Esophagus (tissue), 2 donors: ENCODE data around the gene FUT4. TPM values are rescaled to one million over a fixed set of nuclear protein-coding genes. Genes with fewer than 3 reads are reported as not detected.
A peak's percentile ranks its signal among the peaks of the same experiment; 100 is the strongest.
"Not testable (repeated sequence)": the region's sequence is repeated elsewhere in the genome, so short reads cannot be mapped to it uniquely, and the experiment has no call there.

ENCODE experiments used
- H3K27ac ChIP-seq, 2 donors: one replicate each; pipeline ENCODE4 v1.5.1; 2013; ENCODE audit warnings: low read depth in 2 of 2, mild to moderate bottlenecking in 2 of 2, inconsistent platforms in 1 of 2, low read length in 1 of 2, moderate library complexity in 1 of 2
- H3K27me3 ChIP-seq, 2 donors: one replicate each; pipeline ENCODE4 v1.6.1; 2013; ENCODE audit warnings: low read length in 2 of 2, control low read depth in 1 of 2, mild to moderate bottlenecking in 1 of 2; ENCODE audit not compliant: insufficient read depth in 2 of 2, control insufficient read depth in 1 of 2
- H3K36me3 ChIP-seq, 2 donors: one replicate each; pipeline ENCODE4 v1.6.1; 2013; ENCODE audit warnings: low read length in 1 of 2; ENCODE audit not compliant: control insufficient read depth in 2 of 2, insufficient read depth in 2 of 2
- H3K4me1 ChIP-seq, 2 donors: one replicate each; pipeline ENCODE4 v1.6.1; 2013; ENCODE audit warnings: low read length in 1 of 2; ENCODE audit not compliant: control insufficient read depth in 2 of 2, insufficient read depth in 2 of 2
- H3K4me3 ChIP-seq, 2 donors: one replicate each; pipeline ENCODE4 v1.5.1; 2013; ENCODE audit warnings: low read length in 2 of 2, mild to moderate bottlenecking in 2 of 2, low read depth in 1 of 2, moderate library complexity in 1 of 2
- H3K9me3 ChIP-seq, 2 donors: one replicate each; pipeline ENCODE4 v1.6.1; 2013; ENCODE audit warnings: mild to moderate bottlenecking in 2 of 2, low read depth in 1 of 2, low read length in 1 of 2, moderate library complexity in 1 of 2; ENCODE audit not compliant: control insufficient read depth in 2 of 2, insufficient read depth in 1 of 2
- WGBS, 2 donors: extraction: QIAGEN DNeasy Blood & Tissue Kit; methylation state at CpG; one replicate each; pipeline ENCODE4 v1.1.7; 2013; 5-methylcytosine and 5-hydroxymethylcytosine counted together
- polyA plus RNA-seq, 2 donors: library from polyadenylated mRNA; stranded (reverse); fragments of 200-250 nt; gene quantifications; one replicate each; pipeline ENCODE4 v1.2.3, GENCODE V29; 2013
- donor health status: healthy with polysubstance abuse.
- donor health status: Bipolar disorder and iron deficiency.

Gene FUT4
- polyA plus RNA-seq, 2 donors, result 0.61 to 0.75 TPM

DNA sequence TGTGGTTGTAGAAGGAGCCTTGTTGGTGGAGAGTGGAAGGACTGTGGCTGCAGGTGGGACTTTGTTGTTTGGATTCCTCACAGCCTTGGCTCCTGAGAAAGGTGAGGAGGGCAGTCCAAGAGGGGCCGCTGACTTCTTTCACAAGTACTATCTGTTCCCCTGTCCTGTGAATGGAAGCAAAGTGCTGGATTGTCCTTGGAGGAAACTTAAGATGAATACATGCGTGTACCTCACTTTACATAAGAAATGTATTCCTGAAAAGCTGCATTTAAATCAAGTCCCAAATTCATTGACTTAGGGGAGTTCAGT is 2.4 kb downstream of the FUT4 start:
- Histone ChIP-seq H3K36me3 (no peaks in the 10 kb centered on the region), H3K27me3 (no peaks in the 10 kb centered on the region), H3K4me3 (peak overlapping the region in 1 of 2 donors; percentile 61), H3K9me3 (no peaks in the 10 kb centered on the region), H3K27ac (no peak overlapping the region), H3K4me1 (peaks cover 9 to 10% of the 10 kb centered on the region in 2 donors)
- WGBS, 2 donors, result 63 to 74% methylated on average over 2 of the region's 2 CpGs

DNA sequence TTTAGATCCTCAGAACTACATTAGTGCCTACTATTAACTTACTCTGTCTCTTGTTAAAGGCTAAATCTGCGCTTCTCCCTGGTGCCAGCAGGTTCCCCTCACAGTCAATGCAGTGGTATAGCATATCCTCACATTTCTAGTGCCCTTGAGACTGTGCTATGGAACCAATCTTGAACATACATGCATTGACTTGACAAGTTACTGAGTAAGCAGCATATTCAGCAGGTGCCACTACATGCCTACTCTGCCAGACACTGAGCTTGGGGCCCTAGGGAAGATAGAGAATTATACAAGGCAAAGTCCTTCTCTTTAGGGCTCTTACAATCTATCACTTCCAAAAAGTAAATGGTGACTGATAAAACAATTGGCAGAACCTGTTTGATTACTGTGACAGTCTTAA is 3.2 kb downstream of the FUT4 start:
- peaks cover 9 to 10% of the 10 kb centered on the region in 2 donors for H3K4me1 ChIP-seq
- no peak overlapping the region for H3K4me3 ChIP-seq
- 54 to 58% methylated on average over 1 of the region's 1 CpG for WGBS, 2 donors

GRCh38 chr11:94549146-94549545 is 5.4 kb downstream of the FUT4 start:
- WGBS, 2 donors, result 66 to 73% methylated on average over 5 of the region's 5 CpGs
- no peak overlapping the region for H3K27ac ChIP-seq
- peaks cover 9 to 10% of the 10 kb centered on the region in 2 donors for H3K4me1 ChIP-seq
- no peaks in the 10 kb centered on the region for H3K9me3 ChIP-seq
- no peak overlapping the region for H3K4me3 ChIP-seq
- H3K27me3 ChIP-seq, result no peaks in the 10 kb centered on the region
- H3K36me3 ChIP-seq, result no peaks in the 10 kb centered on the region

More for the DNA sequence above, 3.2 kb downstream of the FUT4 start:
- H3K27me3 ChIP-seq, result no peaks in the 10 kb centered on the region
- no peak overlapping the region for H3K27ac ChIP-seq
- H3K9me3 ChIP-seq, result no peaks in the 10 kb centered on the region
- H3K36me3 ChIP-seq, result no peaks in the 10 kb centered on the region

- H3K4me1 ChIP-seq, result peaks cover under 1 to 1% of the 10 kb centered on the region in 2 donors
- no peaks in the 10 kb centered on the region for H3K9me3 ChIP-seq
- no peak overlapping the region for H3K27ac ChIP-seq
- no peaks in the 10 kb centered on the region for H3K27me3 ChIP-seq
- no peak overlapping the region for H3K4me3 ChIP-seq
- 60 to 71% methylated on average over 4 of the region's 4 CpGs for WGBS, 2 donors
- no peaks in the 10 kb centered on the region for H3K36me3 ChIP-seq
Measured at GRCh38 chr11:94550513-94550912, 6.8 kb downstream of the FUT4 start.

DNA sequence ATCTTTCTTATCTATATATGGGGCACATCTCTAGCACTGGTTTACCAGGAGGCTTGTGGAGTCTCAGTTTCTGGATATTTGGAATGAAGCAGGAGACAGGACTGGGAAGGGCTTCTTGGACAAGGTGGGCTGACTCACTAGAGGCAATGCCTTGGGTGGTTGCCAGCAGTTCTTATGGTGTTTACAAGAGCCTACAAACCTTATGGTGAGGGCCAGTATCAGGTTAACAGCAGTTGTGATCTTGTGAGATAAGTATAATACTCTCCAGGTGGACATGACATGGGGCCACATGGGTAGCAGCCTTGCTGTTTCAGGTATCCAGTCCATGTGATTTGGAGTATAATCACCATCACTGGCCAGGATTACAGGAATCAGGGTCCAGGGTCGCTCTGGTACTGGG is 10.2 kb downstream of the FUT4 start:
- Histone ChIP-seq H3K27me3 (no peaks in the 10 kb centered on the region), H3K36me3 (no peaks in the 10 kb centered on the region), H3K4me1 (no peaks in the 10 kb centered on the region), H3K27ac (no peak overlapping the region), H3K9me3 (no peaks in the 10 kb centered on the region), H3K4me3 (no peak overlapping the region)
- 38 to 95% methylated on average over 1 of the region's 1 CpG for WGBS, 2 donors

DNA sequence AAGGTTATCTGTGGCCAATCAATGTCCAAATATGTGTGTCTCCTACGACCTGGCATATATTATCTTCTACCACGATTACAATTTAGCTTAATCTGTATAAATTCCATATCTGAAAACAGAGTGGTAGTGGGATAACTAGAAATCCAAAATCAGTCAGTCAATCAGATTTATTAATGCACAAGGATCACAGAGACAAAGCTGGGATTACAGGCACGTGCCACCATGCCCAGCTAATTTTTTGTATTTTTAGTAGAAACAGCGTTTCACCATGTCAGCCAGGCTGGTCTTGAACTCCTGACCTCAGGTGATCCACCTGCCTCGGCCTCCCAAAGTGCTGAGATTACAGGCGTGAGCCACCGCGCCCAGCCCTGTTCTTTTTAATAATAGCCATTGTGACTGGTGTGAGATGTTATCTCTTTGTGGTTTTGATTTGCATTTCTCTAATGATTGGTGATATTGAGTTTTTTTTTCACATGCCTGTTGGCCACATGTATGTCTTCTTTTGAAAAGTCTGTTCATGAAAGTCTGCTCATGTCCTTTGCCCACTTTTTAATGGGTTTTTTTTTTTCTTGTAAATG is 12.1 kb downstream of the FUT4 start:
- H3K4me3 ChIP-seq, H3K27me3 ChIP-seq, H3K9me3 ChIP-seq, H3K4me1 ChIP-seq, H3K36me3 ChIP-seq, H3K27ac ChIP-seq: not testable (repeated sequence)
- 86 to 88% methylated on average over 8 of the region's 8 CpGs for WGBS, 2 donors

DNA sequence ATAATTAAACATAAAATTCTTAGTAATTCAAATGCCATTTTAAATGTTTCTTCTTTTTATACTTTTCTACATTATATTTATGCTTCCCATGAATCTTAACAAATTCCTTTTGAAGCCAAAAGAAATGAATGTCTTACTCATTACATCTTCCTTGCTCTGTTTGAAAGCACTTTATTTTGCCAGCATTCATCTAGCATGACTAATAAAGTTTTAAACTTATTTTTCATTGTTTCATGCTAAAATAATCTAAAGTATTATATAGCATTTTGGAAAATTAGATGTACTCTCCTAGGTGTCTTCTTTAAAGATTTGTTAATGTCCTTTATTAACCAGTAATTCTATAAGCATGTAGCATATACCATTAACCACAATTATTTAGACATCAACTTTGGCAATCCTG is 13.7 kb downstream of the FUT4 start:
- peaks cover 0 to 4% of the 10 kb centered on the region in 2 donors for H3K4me1 ChIP-seq
- no peaks in the 10 kb centered on the region for H3K36me3 ChIP-seq

DNA sequence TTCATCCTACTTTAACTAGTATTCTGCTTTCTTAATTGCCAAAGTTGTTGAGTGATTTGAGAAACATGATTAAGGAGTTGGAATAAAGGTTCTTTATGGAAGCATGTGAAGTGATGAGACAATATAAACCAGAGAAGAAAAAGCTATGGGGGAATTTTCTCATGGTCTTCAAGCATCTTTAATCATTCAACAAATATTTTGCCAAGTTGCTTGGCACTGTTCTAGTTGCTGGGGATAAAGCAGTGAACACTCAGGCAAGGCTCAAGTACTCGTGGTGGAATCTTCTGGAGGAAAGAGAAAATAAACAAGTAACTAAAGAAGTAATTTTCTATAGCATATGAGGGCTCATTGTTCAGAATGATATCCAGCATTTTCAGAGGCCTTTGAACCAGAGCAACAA is 14.3 kb downstream of the FUT4 start:
- no peak overlapping the region for H3K4me3 ChIP-seq
- WGBS, 2 donors, result 45 to 49% methylated on average over 1 of the region's 1 CpG
- H3K9me3 ChIP-seq, result no peaks in the 10 kb centered on the region
- no peaks in the 10 kb centered on the region for H3K36me3 ChIP-seq
- H3K27ac ChIP-seq, result no peak overlapping the region
- H3K4me1 ChIP-seq, result peaks cover 0 to 4% of the 10 kb centered on the region in 2 donors
- H3K27me3 ChIP-seq, result no peaks in the 10 kb centered on the region

More for the DNA sequence above, 13.7 kb downstream of the FUT4 start:
- Histone ChIP-seq H3K4me3 (no peak overlapping the region), H3K27me3 (no peaks in the 10 kb centered on the region), H3K27ac (no peak overlapping the region), H3K9me3 (no peaks in the 10 kb centered on the region)

DNA sequence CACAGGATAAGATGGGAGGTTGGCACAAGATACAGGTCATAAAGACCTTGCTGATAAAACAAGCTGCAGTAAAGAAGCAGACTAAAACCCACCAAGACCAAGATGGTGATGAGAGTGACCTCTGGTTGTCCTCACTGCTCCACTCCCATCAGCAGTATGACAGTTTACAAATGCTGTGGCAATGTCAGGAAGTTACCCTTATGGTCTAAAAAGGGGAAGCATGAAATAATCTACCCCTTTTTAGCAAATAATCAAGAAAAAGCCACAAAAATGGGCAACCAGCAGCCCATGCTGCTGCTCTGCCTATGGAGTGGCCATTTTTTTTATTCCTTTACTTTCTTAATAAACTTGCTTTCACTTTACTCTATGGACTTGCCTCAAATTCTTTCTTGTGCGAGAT is 14.7 kb downstream of the FUT4 start:
- peaks cover 0 to 4% of the 10 kb centered on the region in 2 donors for H3K4me1 ChIP-seq
- WGBS, 2 donors, result 96 to 97% methylated on average over 1 of the region's 1 CpG

DNA sequence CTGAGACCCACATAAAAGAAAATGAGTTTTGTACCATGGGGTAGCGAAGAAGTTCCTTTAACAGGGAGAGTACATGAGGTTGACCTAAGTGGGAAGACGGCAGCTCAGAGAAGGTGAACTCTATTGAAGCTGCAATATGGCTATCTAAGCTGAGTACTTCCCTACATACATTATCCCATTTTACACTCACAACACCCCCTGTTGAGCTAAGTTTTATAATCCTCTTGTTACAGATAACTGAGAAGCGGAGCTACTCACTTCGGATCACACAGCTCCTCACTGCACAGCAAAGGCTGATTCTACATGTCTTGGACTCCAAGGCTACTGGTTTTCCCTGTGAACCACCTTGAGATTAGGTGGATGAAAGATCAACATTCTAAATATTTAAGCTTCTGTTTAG is 15.2 kb downstream of the FUT4 start:
- no peaks in the 10 kb centered on the region for H3K27me3 ChIP-seq
- no peaks in the 10 kb centered on the region for H3K36me3 ChIP-seq
- no peak overlapping the region for H3K4me3 ChIP-seq
- H3K9me3 ChIP-seq, result no peaks in the 10 kb centered on the region
- 97% methylated on average over 4 of the region's 4 CpGs for WGBS, 2 donors
- peaks cover 0 to 4% of the 10 kb centered on the region in 2 donors for H3K4me1 ChIP-seq
- no peak overlapping the region for H3K27ac ChIP-seq

More for the DNA sequence above, 14.7 kb downstream of the FUT4 start:
- Histone ChIP-seq H3K27ac (no peak overlapping the region), H3K9me3 (no peaks in the 10 kb centered on the region), H3K27me3 (no peaks in the 10 kb centered on the region), H3K36me3 (no peaks in the 10 kb centered on the region), H3K4me3 (no peak overlapping the region)
